ENCODE measurements around the gene STMN3. TPM values are rescaled to one million over a fixed set of nuclear protein-coding genes. Genes with fewer than 3 reads are reported as not detected.

Gene STMN3
- total RNA-seq, 1 donor from 2014 or later = 6.1 TPM

DNA sequence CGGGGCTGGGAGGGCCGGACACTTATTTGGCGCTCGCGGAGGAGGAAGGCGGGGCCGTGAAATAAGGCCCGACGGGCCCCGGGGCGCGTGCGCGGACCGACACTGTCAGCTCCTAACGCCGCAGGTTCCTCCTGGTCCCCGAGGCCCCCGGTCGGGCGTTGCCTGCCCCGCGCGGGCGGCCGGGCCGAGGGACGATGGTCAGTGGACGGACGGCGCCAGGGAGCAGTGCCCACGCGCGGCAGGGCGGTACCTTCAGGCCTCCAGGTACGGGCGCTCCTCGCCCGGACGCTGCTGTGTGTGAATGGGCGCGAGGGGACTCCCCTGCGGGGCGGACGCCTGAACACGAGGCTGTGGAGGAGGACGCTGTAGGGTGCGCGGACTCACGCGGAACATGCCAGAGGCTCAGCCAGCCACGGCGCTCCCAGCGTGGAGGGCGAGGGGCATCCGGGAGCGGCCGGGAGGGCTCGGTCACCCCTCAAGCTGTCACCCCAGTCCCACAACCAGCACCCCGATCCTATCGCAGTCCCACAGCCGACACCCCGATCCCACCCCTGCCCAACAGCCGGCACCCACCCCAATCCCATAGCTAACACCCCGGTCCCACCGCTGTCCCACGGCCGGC lies 26.0 kb downstream of the STMN3 start:
- no peaks in the 10 kb centered on the region for H3K27me3 Mint-ChIP-seq
- intact Hi-C loops (cut with micrococcal nuclease) = loop anchor here (1.0 to 10.0 kb wide), 8 partner anchors 8 to 438 kb away; partner anchors contain the start of genes ABHD16B, LIME1, RTEL1 and SLC2A4RG
- H3K4me1 Mint-ChIP-seq = peaks cover 45% of the 10 kb centered on the region
- DNase-seq (peak; percentile 97), ATAC-seq (ENCODE audit: low read depth) (peak; percentile 77)
- no peaks in the 10 kb centered on the region for H3K9me3 Mint-ChIP-seq
- peaks cover 18% of the 10 kb centered on the region for H3K36me3 Mint-ChIP-seq (ENCODE audit: low read depth)
- peak overlapping the region; percentile 93 for H3K27ac Mint-ChIP-seq
- TF ChIP-seq, protein P1, sequence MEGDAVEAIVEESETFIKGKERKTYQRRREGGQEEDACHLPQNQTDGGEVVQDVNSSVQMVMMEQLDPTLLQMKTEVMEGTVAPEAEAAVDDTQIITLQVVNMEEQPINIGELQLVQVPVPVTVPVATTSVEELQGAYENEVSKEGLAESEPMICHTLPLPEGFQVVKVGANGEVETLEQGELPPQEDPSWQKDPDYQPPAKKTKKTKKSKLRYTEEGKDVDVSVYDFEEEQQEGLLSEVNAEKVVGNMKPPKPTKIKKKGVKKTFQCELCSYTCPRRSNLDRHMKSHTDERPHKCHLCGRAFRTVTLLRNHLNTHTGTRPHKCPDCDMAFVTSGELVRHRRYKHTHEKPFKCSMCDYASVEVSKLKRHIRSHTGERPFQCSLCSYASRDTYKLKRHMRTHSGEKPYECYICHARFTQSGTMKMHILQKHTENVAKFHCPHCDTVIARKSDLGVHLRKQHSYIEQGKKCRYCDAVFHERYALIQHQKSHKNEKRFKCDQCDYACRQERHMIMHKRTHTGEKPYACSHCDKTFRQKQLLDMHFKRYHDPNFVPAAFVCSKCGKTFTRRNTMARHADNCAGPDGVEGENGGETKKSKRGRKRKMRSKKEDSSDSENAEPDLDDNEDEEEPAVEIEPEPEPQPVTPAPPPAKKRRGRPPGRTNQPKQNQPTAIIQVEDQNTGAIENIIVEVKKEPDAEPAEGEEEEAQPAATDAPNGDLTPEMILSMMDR (IDR thresholded peaks at IDR 0.05) = no peak
- H3K4me3 Mint-ChIP-seq = peak overlapping the region; percentile 91
- ChIA-PET CTCF (interaction anchor here (1.1 to 1.9 kb wide), 2 partner anchors 15 to 89 kb away, joined by 3 to 16 read pairs; no protein-coding TSS in a partner anchor), POLR2A (interaction anchor here (0.5 to 4.6 kb wide), 25 partner anchors 8 to 439 kb away, joined by 3 to 161 read pairs (median 4); partner anchors contain the start of genes ARFRP1, HELZ2, PPDPF and PTK6)

DNA sequence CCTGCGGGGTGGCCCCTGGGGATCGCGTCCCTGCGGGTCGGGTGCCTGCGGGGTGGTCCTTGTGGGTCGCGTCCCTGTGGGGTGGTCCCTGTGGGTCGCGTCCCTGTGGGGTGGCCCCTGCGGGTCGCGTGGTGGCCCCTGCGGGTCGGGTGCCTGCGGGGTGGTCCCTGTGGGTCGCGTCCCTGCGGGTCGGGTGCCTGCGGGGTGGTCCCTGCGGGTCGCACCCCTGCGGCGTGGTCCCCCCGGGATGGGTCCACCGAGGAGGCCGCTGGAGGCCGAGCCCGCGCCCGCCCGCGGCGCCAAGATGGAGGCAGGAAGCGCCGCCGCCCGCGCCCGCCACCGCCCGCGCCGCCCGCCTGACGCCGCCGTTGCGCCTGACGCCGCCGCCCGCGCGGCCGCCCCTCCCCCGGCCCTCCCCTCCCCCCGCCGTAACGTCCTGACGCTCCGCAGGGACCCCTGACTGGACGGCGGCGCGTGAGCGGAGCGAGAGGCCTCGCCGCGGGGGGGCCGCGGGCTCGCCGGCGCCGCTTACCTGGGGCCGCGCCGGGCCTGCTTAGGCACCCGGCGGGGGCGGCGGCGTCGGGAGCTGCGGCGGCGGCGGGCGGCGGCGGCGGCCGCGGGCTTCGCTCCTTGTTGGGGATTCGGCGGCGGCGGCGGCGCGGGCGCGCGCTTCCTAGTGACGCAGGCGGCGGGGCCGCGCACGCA lies 26.6 kb downstream of the STMN3 start, which contains the start of gene GMEB2:
TSS of gene GMEB2 (minus strand) at position 678 of the 705 bp plus-strand sequence. CDS start 7,704 bp downstream, outside the sequence.
- intact Hi-C loops (cut with micrococcal nuclease) = loop anchor here (1.0 to 10.0 kb wide), 8 partner anchors 9 to 438 kb away; partner anchors contain the start of genes ABHD16B, LIME1, RTEL1 and SLC2A4RG
- TF ChIP-seq, protein P1 (IDR thresholded peaks at IDR 0.05) = no peak
- ChIA-PET CTCF (interaction anchor here (1.0 to 1.9 kb wide), 3 partner anchors 15 to 89 kb away, joined by 3 to 16 read pairs (median 3); no protein-coding TSS in a partner anchor), POLR2A (interaction anchor here (0.5 to 4.6 kb wide), 25 partner anchors 9 to 440 kb away, joined by 3 to 161 read pairs (median 4); partner anchors contain the start of genes ARFRP1, HELZ2, PPDPF and PTK6)
- DNase-seq (no peak), ATAC-seq (ENCODE audit: low read depth) (peak; percentile 54)
- Mint-ChIP-seq H3K4me3 (peak within 1 kb of the TSS; percentile 91), H3K9me3 (no peaks in the 10 kb centered on the region), H3K4me1 (peaks cover 41% of the 10 kb centered on the region), H3K27ac (peak within 1 kb of the TSS; percentile 93), H3K36me3 (ENCODE audit: low read depth) (peaks cover 18% of the 10 kb centered on the region), H3K27me3 (no peaks in the 10 kb centered on the region)

DNA sequence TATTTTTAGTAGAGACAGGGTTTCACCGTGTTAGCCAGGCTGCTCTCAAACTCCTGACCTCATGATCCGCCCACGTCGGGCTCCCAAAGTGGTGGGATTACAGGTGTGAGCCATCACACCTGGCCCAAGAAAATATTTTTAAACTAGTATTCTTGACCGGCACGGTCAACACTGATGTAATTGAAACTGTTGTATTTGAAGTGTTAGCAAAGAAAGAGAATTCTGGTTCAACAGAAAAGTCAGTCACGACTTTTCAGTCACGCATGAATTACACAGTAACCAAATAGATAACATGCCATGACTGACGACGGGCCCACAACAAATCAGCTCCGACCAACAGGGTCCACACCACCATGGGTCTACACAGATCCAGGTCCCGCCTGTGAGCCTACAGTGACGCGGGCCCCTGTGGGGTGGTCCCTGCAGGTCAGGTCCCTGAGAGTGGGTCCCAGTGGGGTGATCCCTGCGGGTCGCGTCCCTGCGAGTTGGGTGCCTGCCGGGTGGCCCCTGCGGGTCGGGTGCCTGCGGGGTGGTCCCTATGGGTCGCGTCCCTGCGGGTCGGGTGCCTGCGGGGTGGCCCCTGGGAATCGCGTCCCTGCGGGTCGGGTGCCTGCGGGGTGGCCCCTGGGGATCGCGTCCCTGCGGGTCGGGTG lies 27.3 kb downstream of the STMN3 start:
- H3K4me3 Mint-ChIP-seq = peak overlapping the region; percentile 75
- H3K4me1 Mint-ChIP-seq = peaks cover 34% of the 10 kb centered on the region
- ATAC-seq (ENCODE audit: low read depth) = peak; percentile 15
- H3K27me3 Mint-ChIP-seq = no peaks in the 10 kb centered on the region
- H3K27ac Mint-ChIP-seq = peak overlapping the region; percentile 89
- no peaks in the 10 kb centered on the region for H3K9me3 Mint-ChIP-seq
- CTCF ChIA-PET = interaction anchor here (1.0 to 1.4 kb wide), 3 partner anchors 12 to 88 kb away, joined by 3 to 7 read pairs (median 3); no protein-coding TSS in a partner anchor
- POLR2A ChIA-PET = interaction anchor here (0.5 to 4.6 kb wide), 9 partner anchors 10 to 113 kb away, joined by 3 to 161 read pairs (median 5); partner anchors contain the start of genes ARFRP1, PTK6, RTEL1 and ZGPAT
- peak; percentile 52 for DNase-seq
- intact Hi-C loops (cut with micrococcal nuclease) = loop anchor here (2.0 to 10.0 kb wide), 5 partner anchors 59 to 439 kb away; partner anchors contain the start of genes ABHD16B, LIME1, SLC2A4RG and TCEA2
- peaks cover 20% of the 10 kb centered on the region for H3K36me3 Mint-ChIP-seq (ENCODE audit: low read depth)
- TF ChIP-seq, protein P1 (IDR thresholded peaks at IDR 0.05) = no peak

DNA sequence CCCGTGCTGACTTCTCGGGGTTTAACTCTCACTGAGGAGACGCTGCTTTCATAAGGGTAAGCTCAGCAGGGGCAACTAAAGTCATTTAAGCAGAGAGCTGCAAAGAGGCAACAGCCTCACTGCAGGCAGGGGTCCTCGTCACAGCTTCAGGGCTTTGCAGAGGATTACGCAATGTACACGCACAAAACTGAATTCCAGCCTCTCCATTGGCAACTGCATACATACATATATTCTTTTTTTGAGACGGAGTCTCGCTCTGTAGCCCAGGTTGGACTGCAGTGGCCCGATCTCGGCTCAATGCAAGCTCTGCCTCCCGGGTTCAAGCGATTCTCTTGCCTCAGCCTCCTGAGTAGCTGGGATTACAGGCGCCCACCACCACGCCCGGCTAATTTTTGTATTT lies 28.7 kb downstream of the STMN3 start:
- Mint-ChIP-seq H3K27me3 (no peaks in the 10 kb centered on the region), H3K9me3 (no peaks in the 10 kb centered on the region), H3K4me1 (peaks cover 26% of the 10 kb centered on the region), H3K4me3 (peak overlapping the region; percentile 24), H3K36me3 (ENCODE audit: low read depth) (peaks cover 20% of the 10 kb centered on the region), H3K27ac (no peak overlapping the region)
- TF ChIP-seq, protein P1 (IDR thresholded peaks at IDR 0.05) = no peak
- POLR2A ChIA-PET = interaction anchor here (0.7 to 4.6 kb wide), 7 partner anchors 10 to 116 kb away, joined by 3 to 161 read pairs (median 5); partner anchors contain the start of genes ARFRP1, PTK6 and ZGPAT
- CTCF ChIA-PET = interaction anchor here (0.6 to 1.4 kb wide), 3 partner anchors 13 to 87 kb away, joined by 3 to 7 read pairs (median 3); partner anchors contain the start of gene PTK6
- ATAC-seq (ENCODE audit: low read depth) (no peak), DNase-seq (no peak)
- intact Hi-C loops (cut with micrococcal nuclease) = loop anchor here (10.0 kb wide), 1 partner anchor 440 kb away; the partner anchor contains the start of gene TCEA2

Measured in activated B cell treated with CpG ODN at 0.5 μM for 24 hours (primary cell).